Choroid plexus epithelial cell (primary cell): Measurements from ENCODE around the gene ZNF282.

ENCODE experiments used
- DNase-seq: peaks from one replicate; pipeline ENCODE4 v3.0.0-alpha.2; 2010; ENCODE audit warnings: low read depth
- H3K4me3 ChIP-seq: 2 replicates; pipeline ENCODE4 v1.5.1; 2011; ENCODE audit warnings: low read depth, mild to moderate bottlenecking, control low read depth, low read length, moderate library complexity
- TF ChIP-seq, protein P1 (sequence below): conservative IDR thresholded peaks from 2 replicates; pipeline ENCODE4 v1.5.1; 2011; ENCODE audit warnings: low read depth, mild to moderate bottlenecking, control low read depth, inconsistent platforms, low read length, moderate library complexity

The ZNF282 gene

DNA sequence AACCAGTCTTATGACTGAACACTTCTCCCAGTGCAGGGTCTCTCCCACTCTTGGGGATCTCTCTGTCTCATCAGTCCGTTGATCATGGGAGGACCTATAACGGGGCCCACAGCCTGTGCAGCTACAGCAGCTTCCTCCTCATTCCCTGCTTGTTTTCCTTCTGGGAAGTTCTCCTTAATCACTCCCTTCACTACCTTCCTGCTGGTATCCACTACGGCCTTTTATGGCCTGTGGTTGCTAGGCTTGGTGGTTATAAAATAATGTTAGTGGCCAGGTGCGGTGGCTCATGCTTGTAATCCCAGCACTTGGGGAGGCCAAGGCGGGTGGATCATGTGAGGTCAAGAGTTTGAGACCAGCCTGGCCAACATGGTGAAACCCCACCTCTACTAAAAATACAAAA is 3.5 kb upstream of the ZNF282 start:
- no peak for DNase-seq
- no peak overlapping the region for H3K4me3 ChIP-seq
- TF ChIP-seq, protein P1, sequence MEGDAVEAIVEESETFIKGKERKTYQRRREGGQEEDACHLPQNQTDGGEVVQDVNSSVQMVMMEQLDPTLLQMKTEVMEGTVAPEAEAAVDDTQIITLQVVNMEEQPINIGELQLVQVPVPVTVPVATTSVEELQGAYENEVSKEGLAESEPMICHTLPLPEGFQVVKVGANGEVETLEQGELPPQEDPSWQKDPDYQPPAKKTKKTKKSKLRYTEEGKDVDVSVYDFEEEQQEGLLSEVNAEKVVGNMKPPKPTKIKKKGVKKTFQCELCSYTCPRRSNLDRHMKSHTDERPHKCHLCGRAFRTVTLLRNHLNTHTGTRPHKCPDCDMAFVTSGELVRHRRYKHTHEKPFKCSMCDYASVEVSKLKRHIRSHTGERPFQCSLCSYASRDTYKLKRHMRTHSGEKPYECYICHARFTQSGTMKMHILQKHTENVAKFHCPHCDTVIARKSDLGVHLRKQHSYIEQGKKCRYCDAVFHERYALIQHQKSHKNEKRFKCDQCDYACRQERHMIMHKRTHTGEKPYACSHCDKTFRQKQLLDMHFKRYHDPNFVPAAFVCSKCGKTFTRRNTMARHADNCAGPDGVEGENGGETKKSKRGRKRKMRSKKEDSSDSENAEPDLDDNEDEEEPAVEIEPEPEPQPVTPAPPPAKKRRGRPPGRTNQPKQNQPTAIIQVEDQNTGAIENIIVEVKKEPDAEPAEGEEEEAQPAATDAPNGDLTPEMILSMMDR: no peak

DNA sequence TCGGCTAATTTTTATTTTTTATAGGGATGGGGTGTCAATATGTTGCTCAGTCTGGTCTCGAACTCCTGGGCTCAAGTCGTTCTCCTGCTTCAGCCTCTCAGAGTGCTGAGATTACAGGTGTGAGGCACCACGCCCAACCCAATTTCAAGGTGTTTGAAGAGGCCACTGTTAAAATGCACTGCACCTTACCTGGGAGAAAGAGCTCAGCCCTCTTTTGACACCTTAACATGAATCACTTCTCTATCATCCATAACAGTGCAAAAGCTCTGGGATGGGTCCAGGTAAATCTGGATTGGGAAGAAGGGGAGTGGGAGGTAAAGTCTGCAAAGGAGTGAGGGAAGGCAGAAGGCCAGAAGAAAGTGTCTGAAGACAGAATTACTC is 557 bp upstream of the ZNF282 start:
- TF ChIP-seq, protein P1: no peak
- no peak for DNase-seq
- peak overlapping the region; percentile 94 for H3K4me3 ChIP-seq

DNA sequence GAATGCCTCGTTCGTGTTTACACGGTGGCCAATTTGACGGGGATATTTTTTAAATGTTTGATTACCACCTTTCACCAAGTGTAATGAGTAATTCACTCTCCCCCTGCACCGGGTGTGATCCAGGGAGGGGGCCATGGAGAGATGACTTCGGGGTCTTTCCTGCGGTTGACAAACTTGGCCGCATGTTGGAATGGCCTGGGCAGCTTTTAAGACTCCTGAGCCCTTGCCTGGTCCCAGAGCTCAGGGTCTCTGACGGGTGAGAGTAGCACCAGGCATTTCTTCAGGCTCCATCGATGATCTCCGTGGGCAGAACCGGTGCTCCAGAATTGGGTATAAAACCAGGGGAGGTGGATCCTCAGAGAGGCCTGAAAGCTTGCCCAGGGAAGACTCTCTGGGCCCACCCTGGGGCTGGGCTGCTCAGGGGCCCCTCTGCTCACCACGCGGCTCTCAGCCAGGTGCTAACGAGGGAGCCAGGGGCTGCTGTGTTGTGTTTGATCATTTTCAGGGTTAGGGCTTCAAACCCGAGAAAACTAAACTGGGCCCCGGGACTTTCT is 882 bp downstream of the ZNF282 start:
- no peak for DNase-seq
- peak overlapping the region; percentile 94 for H3K4me3 ChIP-seq
- TF ChIP-seq, protein P1: no peak

DNA sequence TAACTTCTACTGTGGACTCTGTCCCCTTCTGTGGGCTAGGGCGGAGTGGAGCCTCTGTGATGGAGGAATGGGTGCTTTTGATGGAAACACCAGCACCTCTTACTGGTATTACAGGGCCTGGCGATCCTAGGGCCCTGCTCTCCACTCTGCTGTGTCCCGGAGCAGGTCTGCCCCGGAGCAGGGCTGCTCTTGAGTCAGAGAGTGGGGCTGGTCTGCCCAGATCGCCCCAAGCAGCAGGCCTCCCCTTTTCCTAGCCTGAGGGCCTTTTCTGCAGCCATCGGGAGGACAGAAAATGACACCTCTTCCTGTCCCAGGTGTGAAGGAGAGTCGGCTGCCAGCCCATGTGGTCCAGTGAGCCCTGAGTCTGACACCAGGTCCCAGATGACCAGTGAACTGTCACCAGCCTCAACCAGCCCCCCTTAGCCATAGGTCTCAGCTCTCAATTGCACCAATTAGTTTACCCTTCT is 1.4 kb downstream of the ZNF282 start:
- peak; percentile 36 for DNase-seq
- peak overlapping the region; percentile 94 for H3K4me3 ChIP-seq
- TF ChIP-seq, protein P1: no peak

DNA sequence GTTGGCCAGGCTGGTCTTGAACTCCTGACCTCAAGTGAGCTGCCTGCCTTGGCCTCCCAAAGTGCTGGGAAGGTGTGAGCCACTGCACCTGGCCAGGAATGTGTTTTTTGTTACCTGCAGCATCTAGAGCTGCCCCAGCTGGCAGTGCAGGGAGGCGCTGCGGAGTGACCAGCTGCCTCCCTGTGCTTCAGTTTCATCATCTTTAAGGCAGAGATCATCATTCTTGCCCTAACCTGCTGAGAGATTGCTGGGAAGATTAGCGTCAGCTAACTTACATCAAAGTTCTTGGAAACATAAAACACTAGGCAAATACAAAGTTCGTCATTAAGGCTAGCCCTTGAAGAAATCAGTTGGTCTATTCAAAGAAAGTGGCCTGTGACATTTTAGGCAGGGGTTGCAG is 2.3 kb downstream of the ZNF282 start:
- TF ChIP-seq, protein P1: no peak
- no peak overlapping the region for H3K4me3 ChIP-seq
- DNase-seq: no peak

DNA sequence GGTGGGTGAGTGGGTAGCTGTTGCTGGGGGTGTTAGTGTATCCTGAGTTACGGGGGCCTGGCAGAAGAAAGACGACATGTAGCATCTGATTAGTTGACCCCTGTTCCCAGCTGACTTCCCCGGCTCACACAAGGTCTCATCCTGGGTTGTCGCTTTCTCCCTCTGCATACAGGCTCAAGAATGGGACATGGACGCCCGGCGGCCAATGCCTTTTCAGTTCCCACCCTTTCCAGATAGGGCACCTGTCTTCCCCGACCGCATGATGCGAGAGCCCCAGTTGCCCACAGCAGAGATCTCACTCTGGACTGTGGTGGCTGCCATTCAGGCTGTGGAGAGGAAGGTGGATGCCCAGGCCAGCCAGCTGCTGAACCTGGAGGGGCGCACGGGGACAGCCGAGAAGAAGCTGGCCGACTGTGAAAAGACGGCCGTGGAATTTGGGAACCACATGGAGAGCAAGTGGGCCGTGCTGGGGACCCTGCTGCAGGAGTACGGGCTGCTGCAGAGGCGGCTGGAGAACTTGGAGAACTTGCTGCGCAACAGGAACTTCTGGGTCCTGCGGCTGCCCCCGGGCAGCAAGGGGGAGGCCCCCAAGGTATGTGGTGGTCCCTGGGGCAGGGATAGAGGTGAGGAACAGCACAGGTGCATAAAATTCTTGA is 2.9 kb downstream of the ZNF282 start:
- no peak for DNase-seq
- TF ChIP-seq, protein P1: no peak
- H3K4me3 ChIP-seq: no peak overlapping the region

DNA sequence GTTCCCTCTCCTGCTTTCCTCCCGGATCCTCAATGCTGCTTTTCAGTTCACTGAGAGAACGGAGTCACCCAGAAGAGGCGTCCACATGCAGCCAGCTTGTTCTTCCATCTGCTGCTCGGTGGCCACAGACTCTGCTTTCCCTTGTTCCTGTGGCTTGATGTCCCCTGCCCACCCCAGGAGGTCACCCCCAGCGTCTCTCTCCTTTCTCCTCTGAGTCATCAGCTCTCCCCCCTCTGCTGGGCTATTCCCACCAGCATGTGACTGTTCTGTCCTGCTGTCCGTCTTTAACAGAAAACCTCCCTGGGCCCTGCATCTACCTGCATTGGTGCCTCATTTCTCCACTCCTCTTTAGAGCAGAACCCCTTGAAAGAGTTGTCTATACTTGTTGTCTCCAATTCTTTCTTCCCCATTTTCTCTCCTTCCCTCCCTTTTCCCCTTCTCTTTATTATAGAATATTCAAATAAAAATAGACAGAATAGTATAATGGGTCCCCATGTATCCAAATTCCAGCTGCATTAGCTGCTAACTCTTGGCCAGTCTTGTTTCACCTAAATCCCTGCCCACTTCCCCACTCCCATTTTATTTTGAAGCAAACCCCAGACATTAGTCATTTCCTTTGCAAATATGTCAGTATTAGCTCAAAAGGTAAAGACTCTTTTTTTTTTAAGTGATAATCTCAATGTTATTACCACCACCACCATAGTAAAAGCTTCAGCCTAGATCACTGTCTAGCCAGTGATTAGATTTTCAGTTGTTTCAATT is 4.1 kb downstream of the ZNF282 start:
- TF ChIP-seq, protein P1: no peak
- peak; percentile 52 for DNase-seq
- H3K4me3 ChIP-seq: no peak overlapping the region
